PC-3 (cell line): ENCODE results near the gene SETD1B.
"Not testable (repeated sequence)": the region's sequence is repeated elsewhere in the genome, so short reads cannot be mapped to it uniquely, and the experiment has no call there.

ENCODE experiments used
- EZH2 ChIP-seq: fragments of 300-600 bp; sonication (generic); IDR thresholded peaks from one replicate; pipeline ENCODE4 v1.6.1; 2017; ENCODE audit warnings: antibody characterized with exemption, mild to moderate bottlenecking, low read length; ENCODE audit not compliant: unreplicated experiment
- EZH2phosphoT487 ChIP-seq: fragments of 300-600 bp; sonication (generic); IDR thresholded peaks from 2 replicates; pipeline ENCODE4 v1.6.1; 2018; ENCODE audit warnings: mild to moderate bottlenecking, antibody characterized with exemption, low read length, borderline replicate concordance
- TF ChIP-seq, protein P1 (sequence below): fragments of 300-600 bp; sonication (generic); conservative IDR thresholded peaks from 2 replicates; pipeline ENCODE4 v1.5.1; 2017; ENCODE audit warnings: antibody characterized with exemption, low read depth, mild to moderate bottlenecking, low read length

GRCh38 chr12:121790785-121791184 is 13.0 kb upstream of the SETD1B start:
- TF ChIP-seq, protein P1, sequence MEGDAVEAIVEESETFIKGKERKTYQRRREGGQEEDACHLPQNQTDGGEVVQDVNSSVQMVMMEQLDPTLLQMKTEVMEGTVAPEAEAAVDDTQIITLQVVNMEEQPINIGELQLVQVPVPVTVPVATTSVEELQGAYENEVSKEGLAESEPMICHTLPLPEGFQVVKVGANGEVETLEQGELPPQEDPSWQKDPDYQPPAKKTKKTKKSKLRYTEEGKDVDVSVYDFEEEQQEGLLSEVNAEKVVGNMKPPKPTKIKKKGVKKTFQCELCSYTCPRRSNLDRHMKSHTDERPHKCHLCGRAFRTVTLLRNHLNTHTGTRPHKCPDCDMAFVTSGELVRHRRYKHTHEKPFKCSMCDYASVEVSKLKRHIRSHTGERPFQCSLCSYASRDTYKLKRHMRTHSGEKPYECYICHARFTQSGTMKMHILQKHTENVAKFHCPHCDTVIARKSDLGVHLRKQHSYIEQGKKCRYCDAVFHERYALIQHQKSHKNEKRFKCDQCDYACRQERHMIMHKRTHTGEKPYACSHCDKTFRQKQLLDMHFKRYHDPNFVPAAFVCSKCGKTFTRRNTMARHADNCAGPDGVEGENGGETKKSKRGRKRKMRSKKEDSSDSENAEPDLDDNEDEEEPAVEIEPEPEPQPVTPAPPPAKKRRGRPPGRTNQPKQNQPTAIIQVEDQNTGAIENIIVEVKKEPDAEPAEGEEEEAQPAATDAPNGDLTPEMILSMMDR = not testable (repeated sequence)
- TF ChIP-seq EZH2, EZH2phosphoT487: not testable (repeated sequence)
